Activated CD4-positive, alpha-beta T cell treated with anti-CD3 and anti-CD28 coated beads, Interleukin-10, Interleukin-2, amounts not matched to agents 100 ng/mL and 50 ng/mL, durations not matched to agents 16 hours and 8 hours (primary cell): Measurements from ENCODE around the gene SRP54.
"Not testable (repeated sequence)": the region's sequence is repeated elsewhere in the genome, so short reads cannot be mapped to it uniquely, and the experiment has no call there.

Experiments
- DNase-seq: peaks from one replicate; pipeline ENCODE4 v3.0.0-alpha.2; 2020

The SRP54 gene

GRCh38 chr14:35050652-35051051 lies 67.9 kb downstream of the SRP54 start:
- no peak for DNase-seq

DNA sequence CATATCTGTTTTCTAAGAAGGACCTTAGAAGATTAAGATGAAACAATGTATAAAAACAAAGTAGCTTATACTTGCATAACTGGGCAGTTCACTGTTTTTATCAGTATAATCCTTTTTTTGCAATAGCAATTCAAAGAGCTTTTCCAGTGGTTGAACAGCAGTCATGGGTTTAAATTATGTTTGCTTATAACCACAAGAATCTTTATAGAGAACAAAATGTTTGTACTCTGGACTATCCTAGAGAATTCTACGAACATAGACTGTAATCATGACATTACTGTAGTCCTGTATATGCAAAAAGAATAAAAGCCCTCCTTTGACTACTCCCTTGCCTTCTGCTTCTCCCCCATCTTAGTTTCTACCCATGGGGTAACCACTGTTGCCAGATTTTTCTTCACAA lies 69.0 kb downstream of the SRP54 start:
- no peak for DNase-seq

GRCh38 chr14:35052637-35053036 lies 69.8 kb downstream of the SRP54 start:
- no peak for DNase-seq

DNA sequence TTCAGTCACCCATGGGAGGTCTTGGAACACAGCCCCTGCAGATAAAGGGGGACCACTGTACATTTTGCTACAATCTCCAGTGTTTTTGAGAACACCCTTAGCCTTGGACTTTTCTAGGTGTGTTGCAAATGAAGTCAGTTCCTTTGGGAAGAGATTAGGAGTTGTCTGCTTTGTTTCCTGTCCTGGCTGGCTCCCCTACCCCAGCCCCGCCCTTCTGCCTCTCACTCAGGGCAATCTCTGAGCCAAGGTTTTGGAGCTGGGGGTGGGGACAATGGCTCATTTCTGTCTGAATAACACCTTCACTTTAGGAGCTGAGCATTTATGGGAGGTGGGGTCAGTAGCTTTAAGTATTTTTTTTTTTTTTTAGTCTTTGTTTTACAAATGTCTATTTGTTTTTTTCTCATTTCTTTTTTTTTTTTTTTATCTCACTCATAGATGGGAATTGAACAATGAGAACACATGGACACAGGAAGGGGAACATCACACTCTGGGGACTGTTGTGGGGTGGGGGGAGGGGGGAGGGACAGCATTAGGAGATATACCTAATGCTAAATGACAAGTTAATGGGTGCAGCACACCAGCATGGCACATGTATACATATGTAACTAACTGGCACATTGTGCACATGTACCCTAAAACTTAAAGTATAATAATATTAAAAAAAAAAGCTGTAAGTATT lies 78.5 kb downstream of the SRP54 start:
- DNase-seq: not testable (repeated sequence)

DNA sequence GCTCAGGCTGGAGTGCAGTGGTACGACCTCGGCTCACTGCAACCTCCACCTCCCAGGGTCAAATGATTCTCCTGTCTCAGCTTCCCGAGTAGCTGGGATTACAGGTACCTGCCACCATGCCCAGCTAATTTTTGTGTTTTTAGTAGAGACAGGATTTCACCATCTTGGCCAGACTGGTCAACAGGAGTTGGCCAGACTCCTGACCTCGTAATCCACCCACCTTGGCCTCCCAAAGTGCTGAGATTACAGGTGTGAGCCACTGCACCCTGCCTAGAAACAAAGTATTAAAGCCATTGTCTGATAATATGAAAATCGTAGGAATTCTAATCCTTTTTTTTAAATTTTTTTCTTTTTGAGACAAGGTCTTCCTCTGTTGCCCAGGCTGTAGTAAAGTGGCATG lies 82.9 kb downstream of the SRP54 start:
- not testable (repeated sequence) for DNase-seq

- no peak for DNase-seq
These were observed 85.6 kb downstream of the SRP54 start for GRCh38 chr14:35068238-35069012.

DNA sequence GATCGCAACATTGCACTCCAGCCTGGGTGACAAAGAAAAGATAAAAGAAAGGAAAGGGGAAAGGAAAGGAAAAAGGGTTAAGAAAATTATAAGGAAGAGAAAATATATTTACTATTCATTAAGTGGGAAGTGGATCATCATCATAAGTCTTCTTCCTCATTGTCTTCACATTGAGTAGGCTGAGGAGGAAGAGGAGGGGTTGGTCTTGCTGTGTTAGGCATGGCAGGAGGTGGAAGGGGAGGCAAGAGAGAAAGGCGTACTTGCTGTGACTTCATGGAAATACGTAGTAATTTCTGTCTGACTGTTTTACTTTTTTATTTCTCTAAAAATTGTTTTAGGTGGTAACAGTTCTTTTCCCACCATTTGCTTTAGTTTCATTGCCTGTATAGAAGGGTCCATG lies 89.4 kb downstream of the SRP54 start:
- no peak for DNase-seq

DNA sequence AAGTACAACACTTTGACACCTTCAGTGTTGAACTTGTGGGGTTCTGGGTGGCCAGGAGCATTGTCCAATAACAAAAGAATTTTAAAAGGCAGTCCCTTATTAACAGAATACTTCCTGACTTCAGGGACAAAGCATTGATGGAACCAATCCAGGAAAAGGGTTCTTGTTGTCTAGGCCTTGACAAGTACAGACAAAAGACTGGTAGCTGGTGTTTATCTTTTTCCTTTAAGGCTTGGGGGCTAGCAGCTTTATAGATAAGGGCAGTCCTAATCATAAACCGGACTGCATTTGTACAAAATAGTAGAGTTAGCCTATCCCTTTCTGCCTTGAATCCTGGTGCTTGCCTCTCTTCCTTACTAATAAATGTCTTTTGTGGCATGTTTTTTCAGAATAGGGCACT lies 90.7 kb downstream of the SRP54 start:
- no peak for DNase-seq

DNA sequence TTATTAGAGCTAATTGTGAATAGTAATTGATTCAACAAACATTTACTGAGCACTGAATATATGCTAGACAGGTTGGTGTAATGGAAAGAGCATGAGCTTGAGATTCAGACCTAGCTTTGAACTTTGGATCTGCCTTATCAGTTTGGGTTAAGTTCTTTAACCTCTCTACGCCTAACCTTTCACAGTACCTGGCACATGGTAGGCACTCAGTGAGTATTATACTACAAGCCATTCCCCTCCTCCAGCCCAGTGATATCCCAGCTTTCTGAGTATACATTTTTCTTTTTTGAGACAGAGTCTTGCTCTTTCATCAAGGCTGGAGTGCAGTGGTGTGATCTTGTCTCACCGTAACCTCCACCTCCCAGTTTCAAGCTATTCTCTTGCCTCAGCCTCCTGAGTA lies 95.3 kb downstream of the SRP54 start:
- no peak for DNase-seq
